Neuronal stem cell (in vitro differentiated cells): ENCODE data around the gene HOGA1.

Source experiments
- DNase-seq: peaks from one replicate; pipeline ENCODE4 v3.0.0-alpha.2; 2013; ENCODE audit warnings: low spot score
- H2AFZ ChIP-seq: one replicate; pipeline ENCODE4 v1.6.1; 2013; ENCODE audit warnings: mild to moderate bottlenecking, low read length, inconsistent platforms
- H2AK5ac ChIP-seq: 2 replicates; pipeline ENCODE4 v1.6.1; 2013; ENCODE audit warnings: low read depth, mild to moderate bottlenecking, inconsistent platforms, low read length, moderate library complexity, mixed read lengths
- H2BK120ac ChIP-seq: 2 replicates; pipeline ENCODE4 v1.6.1; 2013; ENCODE audit warnings: low read depth, mild to moderate bottlenecking, inconsistent platforms, low read length, moderate library complexity, mixed read lengths
- H2BK12ac ChIP-seq: one replicate; pipeline ENCODE4 v1.6.1; 2013; ENCODE audit warnings: low read length, inconsistent platforms
- H2BK15ac ChIP-seq: 2 replicates; pipeline ENCODE4 v1.6.1; 2013; ENCODE audit warnings: mild to moderate bottlenecking, low read length, inconsistent platforms, mixed read lengths
- H2BK5ac ChIP-seq: one replicate; pipeline ENCODE4 v1.6.1; 2013; ENCODE audit warnings: inconsistent platforms, mild to moderate bottlenecking, low read length, moderate library complexity
- H3K14ac ChIP-seq: one replicate; pipeline ENCODE4 v1.6.1; 2013; ENCODE audit warnings: low read length, inconsistent platforms
- H3K18ac ChIP-seq: 2 replicates; pipeline ENCODE4 v1.6.1; 2013; ENCODE audit warnings: low read length, inconsistent platforms
- H3K23ac ChIP-seq: 2 replicates; pipeline ENCODE4 v1.6.1; 2013; ENCODE audit warnings: low read depth, mild to moderate bottlenecking, mixed read lengths, low read length, inconsistent platforms; ENCODE audit not compliant: poor library complexity
- H3K27ac ChIP-seq: replicated peaks from 3 replicates; pipeline ENCODE4 v1.5.1; 2013; ENCODE audit warnings: low read length, inconsistent platforms
- H3K27me3 ChIP-seq, 3 experiments: 2 replicates each; pipeline ENCODE4 v1.6.1; 2013; ENCODE audit warnings: low read length in 3 of 3, mild to moderate bottlenecking in 2 of 3, inconsistent platforms in 1 of 3, low read depth in 1 of 3, mixed read lengths in 1 of 3, moderate library complexity in 1 of 3; ENCODE audit not compliant: control insufficient read depth in 3 of 3, insufficient read depth in 3 of 3
- H3K36me3 ChIP-seq, 2 donors: replicated peaks in 1 of 2; 2 replicates each; pipeline ENCODE4 v1.6.1; 2013; ENCODE audit warnings: low read length in 2 of 2; ENCODE audit not compliant: control insufficient read depth in 2 of 2, insufficient read depth in 2 of 2
- H3K4ac ChIP-seq: 2 replicates; pipeline ENCODE4 v1.6.1; 2013; ENCODE audit warnings: inconsistent platforms, mild to moderate bottlenecking, low read length, moderate library complexity
- H3K4me1 ChIP-seq, 2 donors: 1 replicate in 1 of 2; 2 replicates in 1 of 2; pipeline ENCODE4 v1.6.1; 2013; ENCODE audit warnings: low read length in 2 of 2, low read depth in 1 of 2; ENCODE audit not compliant: control insufficient read depth in 2 of 2, insufficient read depth in 1 of 2
- H3K4me2 ChIP-seq: one replicate; pipeline ENCODE4 v1.6.1; 2013; ENCODE audit warnings: mild to moderate bottlenecking, low read length, inconsistent platforms; ENCODE audit not compliant: insufficient read depth, poor library complexity, severe bottlenecking
- H3K4me3 ChIP-seq, 2 donors: 2 replicates each; pipeline ENCODE4 v1.5.1; 2013; ENCODE audit warnings: low read length in 2 of 2, mild to moderate bottlenecking in 2 of 2, inconsistent platforms in 1 of 2, moderate library complexity in 1 of 2
- H3K79me1 ChIP-seq: one replicate; pipeline ENCODE4 v1.6.1; 2013; ENCODE audit warnings: low read depth, mild to moderate bottlenecking, inconsistent platforms, low read length, moderate library complexity
- H3K9ac ChIP-seq: one replicate; pipeline ENCODE4 v1.6.1; 2013; ENCODE audit warnings: mild to moderate bottlenecking, low read depth, low read length, inconsistent platforms; ENCODE audit not compliant: poor library complexity
- H3K9me3 ChIP-seq, 2 donors: replicated peaks in 1 of 2; 2 replicates each; pipeline versions ENCODE3 to v1.6.1; 2013; ENCODE audit warnings: low read length in 2 of 2, mild to moderate bottlenecking in 2 of 2, inconsistent platforms in 1 of 2, low read depth in 1 of 2, mixed read lengths in 1 of 2, moderate library complexity in 1 of 2; ENCODE audit not compliant: control insufficient read depth in 2 of 2, insufficient read depth in 1 of 2
- H4K8ac ChIP-seq: one replicate; pipeline ENCODE4 v1.6.1; 2013; ENCODE audit warnings: low read depth, mild to moderate bottlenecking, inconsistent platforms, low read length, moderate library complexity
- H4K91ac ChIP-seq: one replicate; pipeline ENCODE4 v1.6.1; 2013; ENCODE audit warnings: low read length, low read depth, mild to moderate bottlenecking, inconsistent platforms; ENCODE audit not compliant: poor library complexity
- WGBS, 2 donors: extraction: QIAGEN DNeasy Blood & Tissue Kit; methylation state at CpG; one replicate each; pipeline ENCODE4 v1.1.7; 2013; ENCODE audit warnings: missing lambda C conversion rate in 2 of 2, mixed read lengths in 1 of 2; ENCODE audit not compliant: insufficient read length in 2 of 2, insufficient replicate concordance in 1 of 2; ENCODE audit errors: extremely low coverage in 2 of 2; 5-methylcytosine and 5-hydroxymethylcytosine counted together

Gene HOGA1

DNA sequence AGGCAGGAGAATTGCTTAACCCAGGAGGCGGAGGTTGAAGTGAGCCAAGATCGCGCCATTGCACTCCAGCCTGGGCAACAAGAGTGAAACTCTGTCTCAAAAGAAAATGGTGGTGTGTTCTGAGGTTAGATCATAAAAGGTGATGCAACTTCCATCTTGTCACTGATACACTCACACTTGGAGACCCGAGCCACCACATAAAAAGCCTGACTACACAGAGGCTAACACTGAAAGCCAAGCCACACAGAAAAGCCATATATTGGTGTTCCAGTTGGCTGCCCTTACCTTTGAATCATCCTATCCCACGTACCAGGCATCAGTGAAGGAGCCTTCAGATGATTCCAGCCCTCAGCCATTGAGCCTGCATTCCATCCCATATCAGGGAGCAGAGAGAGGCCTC, 45.1 kb downstream of the HOGA1 start:
- no peak overlapping the region for H3K27ac ChIP-seq
- H3K9me3 ChIP-seq, result no peaks in the 10 kb centered on the region
- H3K27me3 ChIP-seq, result no peaks in the 10 kb centered on the region
- H2BK12ac ChIP-seq, result no peak overlapping the region
- no peak for DNase-seq
- no peak overlapping the region for H3K14ac ChIP-seq
- no peaks in the 10 kb centered on the region for H3K79me1 ChIP-seq
- no peak overlapping the region for H3K4ac ChIP-seq
- H3K23ac ChIP-seq, result no peak overlapping the region
- H2BK5ac ChIP-seq, result no peak overlapping the region
- no CpG with 5 or more reads among the region's 5 CpGs for WGBS, 2 donors
- H3K4me2 ChIP-seq, result no peak overlapping the region
- no peak overlapping the region for H2BK15ac ChIP-seq
- H3K4me3 ChIP-seq, result no peak overlapping the region
- no peak overlapping the region for H2AK5ac ChIP-seq
- no peak overlapping the region for H3K9ac ChIP-seq
- no peak overlapping the region for H4K8ac ChIP-seq
- H3K36me3 ChIP-seq, result peaks cover 2 to 8% of the 10 kb centered on the region in 2 donors
- no peak overlapping the region for H3K18ac ChIP-seq
- peaks cover 0 to 7% of the 10 kb centered on the region in 2 donors for H3K4me1 ChIP-seq
- no peak overlapping the region for H4K91ac ChIP-seq
- no peak overlapping the region for H2AFZ ChIP-seq
- no peak overlapping the region for H2BK120ac ChIP-seq

DNA sequence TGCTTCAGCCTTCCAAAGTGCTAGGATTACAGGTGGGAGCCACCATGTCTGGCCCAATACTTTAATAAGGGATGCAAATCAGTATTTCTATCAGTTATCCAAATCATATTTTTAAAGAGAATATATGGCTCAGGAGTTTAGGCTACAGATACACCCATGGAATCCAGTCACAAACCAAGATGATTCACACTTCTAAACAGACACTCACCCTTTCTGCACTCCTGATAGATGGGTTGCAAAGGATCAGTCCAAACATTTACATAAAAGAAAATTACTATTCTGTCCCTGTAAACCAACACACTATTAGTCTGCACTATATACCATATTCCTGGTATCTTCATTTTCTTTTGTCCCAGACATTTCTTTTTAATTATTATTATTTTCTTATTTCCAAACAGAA, 46.9 kb downstream of the HOGA1 start:
- Histone ChIP-seq H3K9ac (no peak overlapping the region), H4K91ac (no peak overlapping the region), H3K9me3 (no peaks in the 10 kb centered on the region), H3K27me3 (no peaks in the 10 kb centered on the region), H3K27ac (no peak overlapping the region), H2BK5ac (no peak overlapping the region), H3K23ac (no peak overlapping the region), H2BK120ac (no peak overlapping the region), H4K8ac (no peak overlapping the region), H2AK5ac (no peak overlapping the region), H2BK12ac (no peak overlapping the region), H3K18ac (no peak overlapping the region), H3K4me2 (no peak overlapping the region), H3K4me3 (no peak overlapping the region), H2BK15ac (no peak overlapping the region), H3K4me1 (peaks cover 0 to 7% of the 10 kb centered on the region in 2 donors), H3K36me3 (peaks cover 2 to 8% of the 10 kb centered on the region in 2 donors), H3K79me1 (no peaks in the 10 kb centered on the region), H3K14ac (no peak overlapping the region), H2AFZ (no peak overlapping the region), H3K4ac (no peak overlapping the region)
- DNase-seq, result no peak

GRCh38 chr10:97632949-97633884, 49.0 kb downstream of the HOGA1 start, which contains the start of gene MORN4:
TSS of gene MORN4 (minus strand) at chr10:97633500. CDS start at chr10:97619653, 13,847 bp downstream.
- peak within 1 kb of the TSS; percentile 93 for H3K4me3 ChIP-seq
- H3K9ac ChIP-seq, result peak within 1 kb of the TSS; percentile 93
- H2AK5ac ChIP-seq, result no peak within 1 kb of the TSS
- peaks cover 0 to 7% of the 10 kb centered on the region in 2 donors for H3K4me1 ChIP-seq
- H3K23ac ChIP-seq, result peak within 1 kb of the TSS; percentile 59
- H3K9me3 ChIP-seq, result no peaks in the 10 kb centered on the region
- H2AFZ ChIP-seq, result peak within 1 kb of the TSS; percentile 99
- no peak within 1 kb of the TSS for H4K91ac ChIP-seq
- WGBS, 2 donors, result no CpG with 5 or more reads among the region's 62 CpGs
- H2BK12ac ChIP-seq, result no peak within 1 kb of the TSS
- no peaks in the 10 kb centered on the region for H3K27me3 ChIP-seq
- DNase-seq, result peak; percentile 89
- H2BK5ac ChIP-seq, result peak within 1 kb of the TSS; percentile 77
- no peak within 1 kb of the TSS for H2BK120ac ChIP-seq
- H3K27ac ChIP-seq, result peak within 1 kb of the TSS; percentile 53
- H2BK15ac ChIP-seq, result peak within 1 kb of the TSS; percentile 53
- H3K14ac ChIP-seq, result peak within 1 kb of the TSS; percentile 47
- peaks cover 2 to 8% of the 10 kb centered on the region in 2 donors for H3K36me3 ChIP-seq
- no peak within 1 kb of the TSS for H4K8ac ChIP-seq
- H3K79me1 ChIP-seq, result no peaks in the 10 kb centered on the region
- no peak within 1 kb of the TSS for H3K4ac ChIP-seq
- H3K18ac ChIP-seq, result peak within 1 kb of the TSS; percentile 93
- H3K4me2 ChIP-seq, result peak within 1 kb of the TSS; percentile 68

GRCh38 chr10:97633921-97634320, 49.7 kb downstream of the HOGA1 start:
- Histone ChIP-seq H3K27me3 (no peaks in the 10 kb centered on the region), H3K4me1 (peaks cover 0 to 7% of the 10 kb centered on the region in 2 donors), H3K4ac (no peak overlapping the region), H3K4me2 (peak overlapping the region; percentile 54), H3K36me3 (peaks cover 2 to 8% of the 10 kb centered on the region in 2 donors), H4K8ac (no peak overlapping the region), H2AK5ac (no peak overlapping the region), H3K4me3 (peak overlapping the region in 1 of 2 donors; percentile 93), H2BK120ac (no peak overlapping the region), H3K18ac (no peak overlapping the region), H3K9ac (no peak overlapping the region), H2BK12ac (no peak overlapping the region), H2BK5ac (peak overlapping the region; percentile 77), H3K14ac (no peak overlapping the region), H3K9me3 (no peaks in the 10 kb centered on the region), H2BK15ac (peak overlapping the region; percentile 53), H2AFZ (peak overlapping the region; percentile 99), H4K91ac (no peak overlapping the region), H3K23ac (no peak overlapping the region), H3K79me1 (no peaks in the 10 kb centered on the region), H3K27ac (peak overlapping the region; percentile 51)
- WGBS, 2 donors, result no CpG with 5 or more reads among the region's 8 CpGs
- DNase-seq, result no peak
